Measurements from ENCODE around the gene FOXP2.
A peak's percentile ranks its signal among the peaks of the same experiment; 100 is the strongest.

FOXP2 gene

DNA sequence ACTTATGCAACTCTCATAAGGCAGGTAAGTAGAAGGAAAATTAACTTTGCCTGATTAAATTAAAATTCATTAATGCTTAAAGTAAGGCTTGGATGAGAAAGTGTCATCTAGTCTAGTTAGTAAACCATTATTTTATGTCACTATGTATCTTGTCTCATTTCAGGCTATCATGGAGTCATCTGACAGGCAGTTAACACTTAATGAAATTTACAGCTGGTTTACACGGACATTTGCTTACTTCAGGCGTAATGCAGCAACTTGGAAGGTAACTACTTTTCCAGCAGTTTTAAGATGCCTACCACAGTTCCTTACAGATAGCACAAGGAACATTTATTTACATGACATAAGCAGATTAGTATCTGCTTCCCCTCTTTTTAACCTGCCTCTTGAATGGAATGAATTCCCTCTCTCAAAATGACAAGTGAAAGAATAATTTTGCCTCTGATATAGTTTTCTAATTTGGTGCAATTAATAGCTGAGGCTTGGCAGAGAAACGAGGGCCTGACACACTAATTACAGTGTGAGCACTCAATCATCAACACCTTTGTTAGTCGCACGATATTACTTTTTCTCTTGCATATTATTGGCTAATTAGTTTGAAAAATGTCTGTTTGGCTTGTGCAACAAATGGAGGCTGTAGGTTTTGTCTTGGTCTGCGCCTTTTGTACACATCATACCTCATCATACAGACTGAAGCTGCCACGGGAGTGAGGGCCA, 245.0 kb downstream of the FOXP2 start:
- DNase-seq = no peak

DNA sequence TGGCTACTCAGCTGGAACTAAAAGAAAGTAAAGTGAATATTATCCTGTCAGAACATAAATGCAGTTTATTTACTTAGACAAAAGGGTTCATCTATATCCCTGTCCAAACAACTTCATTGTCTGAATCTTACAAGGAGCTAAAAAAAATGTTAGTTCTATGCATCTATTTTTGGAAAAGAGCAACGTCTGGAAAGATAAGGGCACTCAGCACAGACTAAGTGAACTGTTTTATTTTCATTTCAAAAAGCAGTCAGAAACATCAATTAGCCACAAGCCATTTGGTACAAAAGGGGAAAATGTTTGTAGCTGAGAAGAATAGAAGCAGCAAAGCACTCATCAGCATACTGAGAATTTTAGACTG, 245.5 kb downstream of the FOXP2 start:
- DNase-seq = no peak

DNA sequence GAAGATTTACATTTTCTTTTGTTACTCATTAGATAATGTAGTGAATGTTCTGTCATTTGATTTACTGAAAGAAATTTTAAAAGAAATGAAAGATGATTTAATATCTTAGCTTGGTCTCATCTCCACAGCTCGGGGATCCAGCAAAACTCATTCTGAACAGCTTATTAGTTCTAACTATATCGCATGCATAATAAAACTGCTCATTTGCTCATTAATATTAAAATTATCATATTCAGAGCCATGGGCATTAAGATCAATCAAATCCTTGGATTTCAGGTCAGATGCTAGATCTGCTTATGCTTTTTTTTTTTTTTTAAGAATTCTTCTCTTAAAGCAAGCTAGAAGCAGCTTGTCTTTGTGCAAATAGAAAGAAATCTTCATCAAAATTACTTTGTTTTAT, 246.1 kb downstream of the FOXP2 start:
- DNase-seq = no peak

DNA sequence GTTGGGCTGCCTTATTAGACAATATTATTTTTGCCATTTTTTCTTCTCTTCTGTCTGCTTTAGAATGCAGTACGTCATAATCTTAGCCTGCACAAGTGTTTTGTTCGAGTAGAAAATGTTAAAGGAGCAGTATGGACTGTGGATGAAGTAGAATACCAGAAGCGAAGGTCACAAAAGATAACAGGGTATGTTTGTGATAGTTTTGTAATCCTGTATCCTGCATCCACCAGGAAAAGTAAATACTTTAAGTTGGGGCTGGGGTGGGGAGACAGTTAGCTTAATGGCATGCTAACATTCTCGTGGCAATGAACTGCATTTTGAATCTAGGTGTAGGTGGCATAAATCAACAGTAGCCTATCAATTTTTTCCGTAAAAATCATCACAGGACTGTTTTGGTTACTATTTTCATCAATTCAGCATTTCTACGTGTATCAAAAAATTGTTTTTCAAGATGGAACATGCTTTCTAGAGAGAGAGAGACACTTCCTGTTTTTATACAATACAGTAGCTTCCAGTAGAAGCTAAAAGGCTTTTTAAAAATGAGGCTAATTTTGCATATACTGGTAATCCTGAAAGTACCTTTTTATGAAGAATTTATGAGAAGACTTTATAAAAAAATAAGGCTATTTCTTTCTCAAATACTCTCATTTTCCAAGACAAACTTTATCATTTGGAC, 247.5 kb downstream of the FOXP2 start:
- DNase-seq = no peak

DNA sequence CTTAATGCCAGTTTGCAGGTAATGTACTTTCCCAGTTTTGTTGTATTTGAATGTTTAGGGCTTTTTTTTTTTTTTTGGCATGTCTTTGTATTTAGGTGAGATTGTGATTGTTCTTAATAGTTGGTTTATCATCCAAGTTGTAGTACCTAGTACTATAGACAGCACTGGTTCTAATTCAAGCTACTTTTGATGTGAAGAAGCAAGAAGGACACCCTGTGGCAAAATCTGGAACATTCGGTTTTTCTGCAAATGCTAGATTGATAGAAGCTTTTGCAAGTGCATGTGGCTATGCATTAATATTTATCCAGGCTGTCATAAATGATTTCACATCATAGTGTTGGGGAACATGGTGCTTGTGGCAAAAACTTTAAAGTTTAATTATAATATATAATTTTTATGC, 248.9 kb downstream of the FOXP2 start:
- peak; percentile 9 for DNase-seq

DNA sequence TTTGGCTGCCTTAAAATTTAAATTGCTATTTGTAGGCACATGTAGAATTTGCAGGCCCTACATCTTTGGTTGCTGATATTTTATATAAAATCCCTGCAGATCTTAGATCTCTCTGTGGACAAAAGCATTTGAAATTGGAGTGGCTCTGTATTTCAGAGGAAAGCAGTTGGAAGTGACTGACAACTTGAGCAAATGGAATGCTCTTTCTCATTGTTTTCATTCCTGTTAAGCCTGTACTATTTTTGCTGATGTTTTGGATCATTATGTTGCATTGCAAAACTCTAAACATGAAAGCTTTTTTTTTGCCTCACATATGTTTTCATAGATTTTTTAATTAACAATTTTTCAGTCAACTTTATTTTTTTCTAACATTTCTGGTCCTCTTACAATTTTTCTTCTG, 256.1 kb downstream of the FOXP2 start:
- no peak for DNase-seq

DNA sequence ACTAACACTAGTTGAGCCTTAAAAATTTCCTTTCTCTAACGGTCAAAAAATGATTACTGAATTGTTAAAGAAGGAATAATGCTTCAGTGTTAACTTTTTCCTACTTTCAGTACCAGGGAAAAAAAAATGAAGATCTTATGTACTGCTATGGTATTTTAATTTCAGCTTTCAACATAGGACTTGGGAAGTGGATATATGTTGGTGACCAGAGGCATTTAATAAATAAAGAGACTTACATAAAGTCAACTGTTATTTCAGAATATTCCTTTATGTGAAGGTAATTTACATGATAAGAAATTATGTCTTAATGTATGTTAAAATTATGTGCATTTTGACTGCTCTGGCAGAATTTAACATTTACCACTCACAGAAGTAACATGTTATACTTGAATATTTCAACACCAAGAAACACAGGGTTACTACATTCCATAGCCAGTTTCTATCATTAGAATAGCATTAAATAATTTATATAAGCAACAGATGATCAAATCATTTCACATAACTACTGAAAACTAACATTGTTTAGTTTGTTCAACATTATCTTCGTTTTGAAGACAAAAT, 257.0 kb downstream of the FOXP2 start:
- DNase-seq = no peak

DNA sequence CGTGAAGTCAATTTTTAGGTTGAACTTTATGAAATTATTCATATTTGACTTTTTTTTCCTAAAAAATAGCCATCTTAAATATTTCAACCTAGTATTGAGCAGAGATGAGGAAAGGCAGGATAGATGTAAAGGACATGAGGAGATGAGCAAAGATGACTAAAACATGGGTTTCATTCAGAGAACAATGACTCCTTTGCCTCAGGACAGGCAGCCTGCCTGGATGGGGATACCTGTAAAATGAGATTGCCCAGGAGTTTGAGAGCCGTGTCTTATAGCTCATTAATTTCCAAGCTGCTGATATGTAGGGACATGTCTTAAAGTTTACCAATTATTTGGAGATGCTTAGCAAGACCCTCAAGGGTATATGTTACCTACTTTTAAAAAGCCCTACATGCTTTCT, 263.5 kb downstream of the FOXP2 start:
- DNase-seq = no peak

DNA sequence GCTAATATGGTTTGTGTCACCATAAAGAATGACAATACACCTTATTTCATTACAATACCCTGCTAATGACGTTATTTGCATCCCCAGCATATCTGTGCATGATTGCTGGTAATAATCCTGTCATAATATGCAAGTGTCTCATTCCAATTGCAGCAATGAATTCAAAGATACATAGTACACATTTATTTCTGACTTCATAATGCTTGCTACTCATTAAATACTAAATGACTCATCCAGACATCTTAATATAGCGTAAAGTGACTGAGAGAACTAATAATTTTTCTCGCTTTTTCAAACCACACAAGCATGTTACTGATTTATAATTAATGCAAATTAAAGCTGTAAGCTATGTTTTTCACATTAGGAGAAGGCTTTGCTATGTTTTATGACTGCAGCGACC, 272.6 kb downstream of the FOXP2 start:
- DNase-seq = no peak

DNA sequence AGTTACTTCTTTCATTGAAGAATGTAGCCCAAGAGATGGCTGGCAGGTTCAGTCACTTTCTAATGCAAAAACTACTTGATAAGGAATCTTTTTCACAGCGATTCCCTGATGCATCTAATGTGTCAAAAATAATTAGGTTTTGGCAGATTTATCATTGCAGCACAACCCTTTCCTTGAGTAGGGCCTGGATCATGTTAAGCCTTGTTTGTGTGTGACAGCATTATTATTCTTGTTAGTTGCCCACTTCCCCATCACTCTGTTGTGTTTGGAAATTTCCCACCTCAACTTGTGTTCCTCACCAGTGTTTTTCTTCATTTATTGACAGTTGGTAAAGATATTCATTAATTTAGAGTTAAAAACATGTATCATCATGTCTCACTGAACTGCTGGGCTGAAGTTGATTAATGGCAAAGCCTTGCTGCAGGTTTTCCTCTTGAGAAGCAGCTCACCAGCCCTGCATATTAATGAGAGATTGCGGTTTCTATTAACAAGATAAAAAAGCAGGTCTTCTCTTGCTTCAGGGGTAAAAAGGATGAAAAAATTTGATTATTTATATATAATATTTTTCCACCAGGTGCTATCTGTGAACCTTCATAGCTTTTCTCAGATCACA, 273.9 kb downstream of the FOXP2 start:
- no peak for DNase-seq

DNA sequence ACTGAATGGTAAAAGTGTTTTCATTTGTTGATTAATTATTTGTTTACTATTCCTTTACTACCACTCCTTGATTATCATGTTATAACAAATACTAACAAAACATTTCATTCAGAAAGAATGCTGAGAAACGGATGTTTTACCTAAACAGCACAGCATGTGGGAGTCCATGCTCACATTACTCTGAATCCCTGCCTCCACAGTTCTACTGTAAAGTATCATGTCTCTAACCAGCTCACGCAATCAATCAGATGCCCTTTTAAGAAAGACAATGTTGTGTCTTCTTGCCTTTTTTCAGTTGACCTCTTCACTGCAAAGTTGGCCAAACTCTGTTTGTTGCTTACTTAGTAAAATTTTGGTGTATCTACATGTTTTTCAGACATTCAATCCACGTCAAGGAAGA, 274.8 kb downstream of the FOXP2 start:
- no peak for DNase-seq

DNA sequence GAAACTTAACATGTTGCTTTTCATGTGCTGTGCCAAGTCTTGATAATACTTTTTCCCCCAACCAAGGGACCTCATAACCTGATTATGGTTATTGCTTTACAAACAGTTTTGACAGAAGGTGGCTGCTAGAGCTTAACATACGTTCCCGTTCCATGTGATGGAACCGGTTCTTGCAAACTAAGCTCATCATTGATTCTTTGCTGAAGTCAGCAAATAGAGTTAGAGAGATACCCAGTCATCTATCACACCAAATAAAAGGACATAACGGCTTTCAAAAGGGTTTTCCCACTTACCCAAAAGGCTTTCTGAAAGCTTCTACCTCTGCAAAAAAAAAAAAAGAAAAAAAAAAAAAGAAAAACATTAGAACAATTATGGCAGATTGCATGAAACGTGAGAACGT, 277.0 kb downstream of the FOXP2 start:
- no peak for DNase-seq

DNA sequence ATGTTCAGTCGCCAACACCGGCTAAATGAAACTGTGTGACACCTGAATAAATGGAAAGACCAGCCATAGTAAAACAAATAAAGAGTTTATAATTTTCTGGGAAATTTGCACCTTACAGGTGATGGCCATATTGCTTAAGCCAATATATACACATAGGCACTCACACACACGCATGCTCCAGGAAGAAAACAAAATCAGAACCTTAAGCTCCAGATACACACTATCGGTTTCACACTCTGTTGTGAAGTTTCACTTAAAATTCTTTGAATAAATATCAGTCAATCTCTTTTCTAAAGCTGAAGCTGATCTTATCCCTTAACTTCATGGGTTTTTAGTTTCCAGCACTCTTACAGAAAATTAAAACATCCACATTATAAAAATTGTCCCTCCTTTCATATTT, 280.6 kb downstream of the FOXP2 start:
- DNase-seq = no peak

DNA sequence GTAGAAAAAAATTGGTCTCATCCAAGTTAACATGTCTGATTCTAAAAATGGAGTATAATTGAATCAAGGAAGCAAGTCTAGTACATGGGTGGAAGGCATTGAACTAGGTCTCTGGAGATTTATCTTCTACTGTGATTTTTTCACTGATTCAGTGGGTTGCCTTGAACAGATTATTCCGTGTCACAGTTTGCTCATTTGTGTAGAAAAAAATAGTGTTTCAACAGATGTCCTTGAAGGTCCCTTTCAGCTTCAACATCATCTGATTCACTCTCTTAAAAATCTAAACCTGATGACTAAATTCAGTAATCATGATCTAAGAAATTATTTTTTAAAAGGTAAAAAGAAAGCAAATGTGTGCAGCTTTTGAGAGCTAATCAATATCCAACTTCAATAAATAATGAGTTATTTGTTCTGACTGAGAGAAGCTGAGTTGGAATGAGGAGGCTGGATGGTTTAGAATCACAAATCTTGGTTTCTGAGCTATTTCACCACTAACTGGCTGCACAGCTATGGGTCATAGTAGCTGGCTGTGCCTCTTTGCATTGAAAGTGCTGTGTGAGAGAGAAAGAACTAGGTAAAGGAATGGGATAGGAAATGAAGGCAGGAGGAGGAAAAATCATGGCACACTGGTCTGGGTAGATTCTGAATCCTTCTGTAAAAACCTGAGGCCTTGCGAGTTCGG, 285.8 kb downstream of the FOXP2 start:
- DNase-seq = no peak

DNA sequence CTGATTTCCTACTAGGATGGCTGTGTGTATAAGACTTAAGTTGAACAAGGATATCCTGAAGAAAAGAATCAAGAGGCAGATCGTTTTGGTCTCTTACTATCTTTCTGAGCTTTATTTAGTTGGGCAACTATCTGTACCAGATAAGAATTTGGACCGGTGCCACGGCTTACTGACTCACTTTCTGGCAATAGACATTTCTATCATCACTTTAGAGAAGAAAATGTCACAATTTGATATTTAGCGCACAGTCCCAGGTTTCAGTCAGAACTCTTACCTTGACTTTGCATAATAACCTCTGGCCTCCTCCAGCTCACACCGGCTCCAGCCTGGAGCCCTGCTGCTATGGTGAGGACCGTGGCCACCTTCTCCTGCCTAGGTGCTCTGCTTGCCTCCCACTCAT, 289.1 kb downstream of the FOXP2 start:
- peak; percentile 13 for DNase-seq

DNA sequence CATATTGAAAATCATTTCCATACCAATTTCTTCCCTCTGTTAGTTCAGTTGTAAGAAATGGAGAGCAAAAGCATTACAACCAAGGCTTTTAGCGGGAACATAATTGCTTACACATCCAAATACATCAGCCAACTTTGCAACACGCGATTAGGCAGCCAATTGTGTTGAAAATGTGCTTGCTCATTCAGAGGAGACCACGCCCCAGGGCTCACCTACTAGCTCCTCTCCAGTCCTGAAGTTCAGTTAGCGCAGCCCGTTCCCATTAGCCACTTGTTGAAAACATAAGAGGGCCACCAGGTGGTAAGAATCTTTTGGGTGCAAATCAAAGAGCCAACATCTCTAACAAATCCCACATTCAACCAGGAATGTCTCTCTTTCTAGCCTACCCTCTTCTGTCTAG, 294.0 kb downstream of the FOXP2 start:
- no peak for DNase-seq

DNA sequence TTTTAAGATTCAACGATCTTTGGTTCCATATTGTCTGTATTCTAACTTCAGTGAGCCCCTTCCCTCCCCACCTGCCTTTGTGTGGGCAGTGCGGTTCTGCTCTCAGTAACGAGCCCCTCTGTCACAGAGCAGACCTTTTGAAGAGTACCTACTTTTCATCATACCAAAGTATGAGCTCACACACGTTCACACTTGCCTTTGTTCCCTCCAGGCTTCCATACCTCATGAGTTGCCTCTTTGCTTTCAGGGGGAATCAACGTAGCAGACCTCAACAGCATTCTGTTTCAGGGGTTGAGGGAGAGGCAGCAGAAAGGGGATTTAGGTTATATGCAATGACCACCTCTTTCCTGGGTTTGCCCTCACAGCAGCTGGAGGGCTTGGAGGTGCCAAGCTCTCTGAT, 295.9 kb downstream of the FOXP2 start:
- no peak for DNase-seq

DNA sequence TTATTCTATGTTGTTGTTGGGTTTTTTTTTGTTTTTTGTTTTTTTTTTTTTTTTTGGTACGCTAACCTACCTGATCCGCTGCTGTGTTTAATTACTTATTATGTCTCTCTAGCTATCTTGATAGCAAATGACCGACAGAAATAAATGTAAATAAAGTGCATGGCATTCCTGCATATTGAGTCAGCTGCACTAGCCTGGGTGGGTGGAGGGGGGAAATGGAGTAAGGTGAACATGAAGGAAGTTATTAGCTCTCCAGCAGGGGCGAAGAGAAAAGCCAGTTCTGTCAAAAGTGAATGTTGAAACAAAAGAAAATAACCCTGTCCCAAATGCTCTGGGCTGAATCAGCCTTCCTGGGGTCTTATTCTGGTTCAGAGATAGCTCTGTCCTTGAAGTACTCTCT, 296.6 kb downstream of the FOXP2 start:
- DNase-seq = no peak

DNA sequence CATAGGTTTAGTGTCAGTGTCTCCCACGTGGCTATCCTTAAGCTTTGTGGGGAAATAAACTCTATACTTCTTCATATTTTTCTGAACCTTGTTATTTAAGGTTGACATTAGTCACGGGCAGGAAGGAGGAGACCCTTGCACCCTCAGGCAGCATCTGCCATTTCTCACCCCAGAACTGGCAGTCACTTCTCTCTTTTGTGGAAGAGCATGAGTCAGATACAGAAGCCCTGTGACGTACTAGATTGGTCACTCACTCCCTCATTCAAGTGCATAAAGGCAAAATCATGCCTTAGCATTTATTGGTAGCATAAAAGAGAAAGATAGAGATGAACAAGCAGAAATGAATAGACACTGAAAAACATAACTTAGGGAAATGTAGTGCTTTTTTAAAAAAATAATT, 301.3 kb downstream of the FOXP2 start:
- no peak for DNase-seq

DNA sequence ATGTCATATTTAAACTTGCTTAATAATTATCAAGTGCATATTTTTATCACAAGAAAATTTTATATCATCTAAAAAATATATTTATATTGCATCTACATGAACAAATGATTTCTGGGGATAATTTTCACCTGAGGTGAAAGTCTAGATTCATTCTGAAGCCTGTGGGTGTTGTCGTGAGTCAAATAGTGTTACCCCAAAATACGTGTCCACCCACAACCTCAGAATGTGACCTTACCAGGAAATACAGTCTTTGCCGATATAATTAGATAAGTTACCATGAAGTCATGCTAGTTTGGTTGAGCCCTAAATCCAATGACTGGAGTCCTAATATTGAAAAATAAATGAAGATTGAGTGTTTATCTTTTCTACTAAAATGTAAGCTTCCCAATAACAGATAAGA, 304.2 kb downstream of the FOXP2 start:
- DNase-seq = no peak

DNA sequence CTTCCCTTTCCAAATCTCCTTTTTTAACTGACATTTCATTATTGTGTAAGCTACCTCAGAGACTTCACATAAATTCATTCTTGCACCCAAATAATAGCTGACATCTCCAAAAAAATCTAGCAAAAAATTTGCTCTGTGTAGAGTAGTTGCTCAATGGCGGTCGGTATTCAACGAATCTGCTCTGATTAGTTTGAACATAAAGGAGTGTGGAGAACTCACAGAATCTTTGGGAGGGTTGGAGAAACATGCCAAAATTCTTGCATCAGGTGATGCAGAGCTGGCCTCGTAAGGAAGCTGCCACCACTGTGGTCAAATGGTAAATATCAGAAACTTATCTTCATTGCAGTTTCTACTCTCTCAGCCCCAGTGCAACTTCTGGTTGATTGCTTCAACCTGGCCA, 306.1 kb downstream of the FOXP2 start:
- no peak for DNase-seq

DNA sequence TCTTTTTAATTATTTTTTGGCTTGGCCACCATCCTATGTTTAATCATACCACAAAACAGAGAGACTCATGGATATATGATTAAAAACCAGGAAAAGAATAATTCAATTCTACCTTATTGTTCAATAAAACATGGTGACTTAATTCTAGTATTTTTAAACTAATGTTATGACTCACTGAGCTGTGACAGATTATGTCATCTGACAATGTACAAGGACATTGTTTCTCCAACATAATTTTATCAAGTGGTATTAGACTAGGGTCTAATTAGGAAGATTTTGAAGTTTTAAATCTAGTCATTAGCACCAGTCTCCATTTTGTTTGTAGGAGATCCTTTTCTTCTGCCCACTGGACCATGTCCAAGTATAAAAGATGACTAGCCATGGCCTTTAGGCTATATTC, 307.9 kb downstream of the FOXP2 start:
- no peak for DNase-seq

DNA sequence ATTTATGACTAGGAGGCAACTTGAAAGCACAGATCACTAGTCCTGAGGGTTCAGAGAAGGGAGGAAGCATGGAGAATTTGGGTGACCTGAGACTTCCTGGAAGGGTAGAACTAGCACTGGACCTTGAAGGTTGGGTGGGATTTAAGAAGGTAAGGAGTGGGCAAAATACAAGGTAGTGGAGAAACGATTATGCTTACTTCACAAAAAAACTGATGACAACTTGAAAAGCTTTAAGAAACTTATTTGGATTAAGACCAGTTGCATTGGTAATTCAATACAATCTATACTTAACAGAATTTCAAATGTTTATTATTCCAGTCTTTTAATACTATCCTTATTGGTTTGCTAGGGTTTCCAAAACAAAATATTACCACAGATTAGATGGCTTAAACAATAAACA, 308.7 kb downstream of the FOXP2 start:
- DNase-seq = no peak

DNA sequence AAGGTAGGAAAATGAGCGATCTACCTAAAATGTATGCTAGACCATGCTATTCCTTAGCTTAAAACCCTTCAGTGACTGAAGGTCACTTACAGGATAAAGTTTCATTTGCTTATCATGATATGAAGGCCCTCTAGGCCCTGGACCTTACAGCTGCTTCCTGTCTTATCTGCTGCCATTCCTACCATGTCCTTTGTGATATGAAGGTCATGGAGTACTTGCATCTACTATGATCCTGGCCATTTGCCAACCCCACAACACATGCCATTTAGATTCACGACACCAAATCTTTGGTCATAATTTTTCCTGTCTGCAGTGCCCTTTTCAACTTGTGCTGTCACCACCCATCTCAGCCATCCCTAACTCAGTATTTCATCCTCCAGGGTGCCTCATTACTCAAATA, 325.5 kb downstream of the FOXP2 start:
- DNase-seq = no peak

Measured in fibroblast of skin of back (primary cell).